GOT3 (cell line): ENCODE measurements around the gene RBM20.
"Not testable (repeated sequence)": the region's sequence is repeated elsewhere in the genome, so short reads cannot be mapped to it uniquely, and the experiment has no call there.

Source experiments
- DNase-seq: peaks from one replicate; lab custom pipeline; 2025; ENCODE audit warnings: mixed read lengths; lab: John Stamatoyannopoulos, UW

The RBM20 gene

GRCh38 chr10:110857265-110858171, 213.4 kb downstream of the RBM20 start:
- no peak for DNase-seq

GRCh38 chr10:110858297-110858934, 214.3 kb downstream of the RBM20 start:
- no peak for DNase-seq

GRCh38 chr10:110859206-110859972, 215.3 kb downstream of the RBM20 start:
- no peak for DNase-seq

- no peak for DNase-seq
These were observed 215.8 kb downstream of the RBM20 start for GRCh38 chr10:110859973-110860376.

GRCh38 chr10:110860576-110861241, 216.6 kb downstream of the RBM20 start:
- no peak for DNase-seq

- no peak for DNase-seq
These were observed 217.3 kb downstream of the RBM20 start for GRCh38 chr10:110861476-110861875.

GRCh38 chr10:110861930-110862649, 218.0 kb downstream of the RBM20 start:
- DNase-seq: no peak

GRCh38 chr10:110862961-110863360, 218.8 kb downstream of the RBM20 start:
- no peak for DNase-seq

GRCh38 chr10:110863361-110863760, 219.2 kb downstream of the RBM20 start:
- no peak for DNase-seq

- DNase-seq: no peak
These were observed 219.8 kb downstream of the RBM20 start for GRCh38 chr10:110863956-110864355.

- no peak for DNase-seq
These were observed 220.6 kb downstream of the RBM20 start for GRCh38 chr10:110864662-110865140.

GRCh38 chr10:110865186-110865808, 221.2 kb downstream of the RBM20 start:
- DNase-seq: no peak

- no peak for DNase-seq
These were observed 221.8 kb downstream of the RBM20 start for GRCh38 chr10:110865809-110866482.

- not testable (repeated sequence) for DNase-seq
These were observed 223.1 kb downstream of the RBM20 start for GRCh38 chr10:110867011-110867806.

- no peak for DNase-seq
These were observed 223.8 kb downstream of the RBM20 start for GRCh38 chr10:110867807-110868465.

GRCh38 chr10:110868981-110869380, 224.8 kb downstream of the RBM20 start:
- DNase-seq: no peak

- DNase-seq: no peak
These were observed 226.7 kb downstream of the RBM20 start for GRCh38 chr10:110870823-110871297.

- DNase-seq: peak; percentile 94
These were observed 227.4 kb downstream of the RBM20 start, which contains the start of gene PDCD4 for GRCh38 chr10:110871298-110872084. PDCD4 (plus strand) TSS chr10:110871928; CDS start chr10:110876028, 4,100 bp downstream.
